A549 (cell line): ENCODE data around the gene ZFAND6. TPM values are rescaled to one million over a fixed set of nuclear protein-coding genes. Genes with fewer than 3 reads are reported as not detected.
A peak's percentile ranks its signal among the peaks of the same experiment; 100 is the strongest.
"Not testable (repeated sequence)": the region's sequence is repeated elsewhere in the genome, so short reads cannot be mapped to it uniquely, and the experiment has no call there.

Source experiments
- ATAC-seq, 2 experiments: fragments of 200-7000 bp in 1 of 2; fragments of >200 bp in 1 of 2; cut with Nextera tagmentation in 1 of 2; cut with Tn5 transposase in 1 of 2; 3 replicates each; pipeline versions ENCODE4 v1.8.0 to v1.9.1; 2018 to 2020; ENCODE audit warnings: mild to moderate bottlenecking in 1 of 2, moderate library complexity in 1 of 2
- CTCF ChIA-PET: fragments of 300-600 bp; sonication (Branson Sonifier 250); formaldehyde crosslinking; extraction: SDS; loops from one replicate; lab custom pipeline; 2021; ENCODE audit warnings: antibody characterized with exemption, inconsistent platforms; lab: Yijun Ruan, JAX
- POLR2A ChIA-PET: fragments of 350-600 bp; formaldehyde crosslinking; extraction: SDS; loops from one replicate; lab custom pipeline; 2021; ENCODE audit warnings: antibody characterized with exemption, inconsistent platforms; lab: Yijun Ruan, JAX
- DNase-seq, 2 experiments: peaks; one replicate each; pipeline versions ENCODE4 v3.0.0 to v3.0.0-alpha.2; 2011 to 2016; ENCODE audit warnings: low read depth in 1 of 2, low spot score in 1 of 2
- FAIRE-seq: peaks from 2 replicates; lab custom pipeline; 2011; peaks lifted over from hg19 to GRCh38; lab: Jason Lieb, UNC
- H3K27ac ChIP-seq, 2 experiments: fragments of >200 bp; sonication (Bioruptor Twin); formaldehyde crosslinking; 3 replicates each; pipeline ENCODE4 v1.5.1; 2016 to 2017
- H3K4me1 ChIP-seq: fragments of >200 bp; sonication (Bioruptor Twin); formaldehyde crosslinking; 3 replicates; pipeline ENCODE4 v1.6.1; 2016
- H3K4me2 ChIP-seq: fragments of >200 bp; sonication (Bioruptor Twin); formaldehyde crosslinking; 3 replicates; pipeline ENCODE4 v1.6.1; 2016
- H3K4me3 ChIP-seq: fragments of >200 bp; sonication (Bioruptor Twin); formaldehyde crosslinking; 3 replicates; pipeline ENCODE4 v1.5.1; 2016
- H3K9me3 ChIP-seq: fragments of >200 bp; sonication (Bioruptor Twin); formaldehyde crosslinking; 3 replicates; pipeline ENCODE4 v1.6.1; 2016
- CBX2 ChIP-seq: fragments of 200-600 bp; sonication (generic); IDR thresholded peaks from 2 replicates; pipeline ENCODE4 v1.6.1; 2016; ENCODE audit warnings: low read depth, mild to moderate bottlenecking, borderline replicate concordance
- CTCF ChIP-seq: fragments of >200 bp; sonication (Bioruptor Twin); formaldehyde crosslinking; IDR thresholded peaks from 3 replicates; pipeline ENCODE4 v1.5.1; 2016
- EHMT2 ChIP-seq: fragments of 200-600 bp; sonication (generic); IDR thresholded peaks from 2 replicates; pipeline ENCODE4 v1.6.1; 2016; ENCODE audit warnings: antibody characterized with exemption, low read depth, mild to moderate bottlenecking, moderate library complexity
- ELK1 ChIP-seq: fragments of 150-350 bp; IDR thresholded peaks from 2 replicates; pipeline ENCODE4 v1.6.1; 2014; ENCODE audit warnings: low read depth, mild to moderate bottlenecking, low read length
- FOSL2 ChIP-seq, 2 experiments: fragments of 450-650 bp in 1 of 2; fragments of >200 bp in 1 of 2; sonication (Bioruptor Twin) in 1 of 2; formaldehyde crosslinking; IDR thresholded peaks; 2 replicates each; pipeline versions ENCODE4 v1.5.0 to v1.6.1; 2016 to 2020; ENCODE audit warnings: mild to moderate bottlenecking in 1 of 2, moderate library complexity in 1 of 2
- FOXS1 ChIP-seq: fragments of 250-450 bp; sonication (Bioruptor Pico); IDR thresholded peaks from 2 replicates; pipeline ENCODE4 v1.5.0; 2020; ENCODE audit warnings: mild to moderate bottlenecking, moderate library complexity
- HDAC2 ChIP-seq: fragments of 200-600 bp; sonication (generic); IDR thresholded peaks from 2 replicates; pipeline ENCODE4 v1.6.1; 2016
- HEYL ChIP-seq: fragments of 250-450 bp; sonication (Bioruptor Pico); IDR thresholded peaks from 2 replicates; pipeline ENCODE4 v1.8.0; 2021; ENCODE audit warnings: mild to moderate bottlenecking, moderate library complexity
- HOXA7 ChIP-seq: fragments of 250-450 bp; sonication (Bioruptor Pico); IDR thresholded peaks from 2 replicates; pipeline ENCODE4 v1.5.0; 2020; ENCODE audit warnings: mild to moderate bottlenecking, moderate library complexity
- JUN ChIP-seq, 2 experiments: fragments of >200 bp; sonication (Bioruptor Twin); formaldehyde crosslinking; IDR thresholded peaks; 2 replicates in 1 of 2; 3 replicates in 1 of 2; pipeline ENCODE4 v1.6.1; 2016 to 2017
- KDM1A ChIP-seq: fragments of 200-600 bp; sonication (generic); IDR thresholded peaks from 2 replicates; pipeline ENCODE4 v1.6.1; 2016; ENCODE audit warnings: low read depth, mild to moderate bottlenecking
- KDM5A ChIP-seq: fragments of 200-600 bp; sonication (generic); IDR thresholded peaks from 2 replicates; pipeline ENCODE4 v1.6.1; 2016; ENCODE audit warnings: antibody characterized with exemption, mild to moderate bottlenecking
- NR3C1 ChIP-seq: fragments of >200 bp; sonication (Bioruptor Twin); formaldehyde crosslinking; IDR thresholded peaks from 3 replicates; pipeline ENCODE4 v1.6.1; 2017
- POLR2AphosphoS2 ChIP-seq: conservative IDR thresholded peaks from 2 replicates; pipeline ENCODE4 v1.6.1; 2012; ENCODE audit warnings: low read length, improper control_type of control experiment, inconsistent platforms
- RFX5 ChIP-seq: fragments of 450-650 bp; IDR thresholded peaks from 2 replicates; pipeline ENCODE4 v1.7.1; 2014; ENCODE audit warnings: antibody characterized with exemption, mild to moderate bottlenecking, moderate library complexity
- SMC3 ChIP-seq: fragments of >200 bp; sonication (Bioruptor Twin); formaldehyde crosslinking; IDR thresholded peaks from 3 replicates; pipeline ENCODE4 v1.6.1; 2018; ENCODE audit warnings: inconsistent platforms
- SREBF2 ChIP-seq: fragments of 450-650 bp; IDR thresholded peaks from 2 replicates; pipeline ENCODE4 v1.6.1; 2014; ENCODE audit warnings: mild to moderate bottlenecking, moderate library complexity
- TFCP2L1 ChIP-seq: fragments of 250-450 bp; sonication (Bioruptor Pico); IDR thresholded peaks from 2 replicates; pipeline ENCODE4 v1.5.0; 2021; ENCODE audit warnings: mild to moderate bottlenecking
- ZFP36 ChIP-seq: fragments of 450-650 bp; IDR thresholded peaks from 2 replicates; pipeline ENCODE4 v1.6.1; 2014; ENCODE audit warnings: borderline replicate concordance; ENCODE audit not compliant: partially characterized antibody
- ZNF302 ChIP-seq: fragments of 250-450 bp; sonication (Bioruptor Pico); IDR thresholded peaks from 2 replicates; pipeline ENCODE4 v1.9.0; 2021; ENCODE audit warnings: inconsistent platforms, mild to moderate bottlenecking, moderate library complexity
- WGBS: methylation state at CpG from one replicate; pipeline ENCODE4 v1.1.6; 2017; ENCODE audit errors: missing lambda C conversion rate; 5-methylcytosine and 5-hydroxymethylcytosine counted together
- polyA plus RNA-seq, 4 experiments: library from polyadenylated mRNA; depleted of rRNA in 3 of 4; stranded (reverse); fragments of >200 nt; fragmentation: RNase III in 1 of 4; extraction: RNeasy Plus Mini Kit Qiagen cat#74134 plus additional on column Dnase treatment in 1 of 4; gene quantifications; 2 replicates in 3 of 4; 3 replicates in 1 of 4; pipeline ENCODE4 v1.2.3, GENCODE V29; 2011 to 2017
- TF ChIP-seq, protein P1 (sequence below): fragments of 250-450 bp; sonication (Bioruptor Pico); IDR thresholded peaks from 2 replicates; pipeline ENCODE4 v1.5.0; 2021; ENCODE audit warnings: mild to moderate bottlenecking, moderate library complexity, borderline replicate concordance

Gene ZFAND6
- polyA plus RNA-seq, 2 of the 4 experiments (the other 2 are of a cell fraction), result 152 to 307 TPM

DNA sequence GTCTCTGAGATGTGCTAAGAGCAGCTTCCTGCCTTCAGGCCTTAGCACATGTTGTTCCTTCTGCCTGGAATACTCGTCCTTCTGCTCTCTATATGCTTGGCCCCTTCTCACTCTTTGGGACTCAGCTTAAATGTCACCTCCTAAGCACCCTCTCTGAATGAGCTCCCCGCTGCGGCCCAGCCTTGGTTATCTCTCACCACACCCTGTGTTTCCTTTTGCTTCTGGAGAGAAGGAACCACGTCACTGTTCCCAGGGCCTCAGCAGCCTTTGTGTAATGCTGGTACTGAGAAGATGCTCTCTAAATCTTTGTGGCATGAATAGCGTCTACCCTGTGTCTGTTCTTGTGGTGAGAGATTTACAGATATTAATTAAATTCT, 95.5 kb downstream of the ZFAND6 start:
- 88% methylated on average over 5 of the region's 5 CpGs for WGBS
- Histone ChIP-seq H3K4me1 (peaks cover 14% of the 10 kb centered on the region), H3K4me3 (no peak overlapping the region), H3K4me2 (no peak overlapping the region), H3K9me3 (no peaks in the 10 kb centered on the region), H3K27ac (no peak overlapping the region)
- TF ChIP-seq JUN (IDR thresholded peaks at IDR 0.05) (no peak), SREBF2 (no peak), CTCF (no peak), FOSL2 (IDR thresholded peaks at IDR 0.05) (no peak), FOSL2 (CRISPR knock-in tag; IDR thresholded peaks at IDR 0.05) (no peak), HDAC2 (no peak), ZNF302 (no peak), FOXS1 (no peak), POLR2AphosphoS2 (no peak)
- CTCF ChIA-PET, result no interaction called here
- ATAC-seq, result no peak
- DNase-seq, result no peak
- POLR2A ChIA-PET, result no interaction called here
- no peak for FAIRE-seq

GRCh38 chr15:80155378-80156175, 96.1 kb downstream of the ZFAND6 start:
- H3K9me3 ChIP-seq; FAIRE-seq; H3K4me3 ChIP-seq; ATAC-seq; POLR2A ChIA-PET; DNase-seq; H3K27ac ChIP-seq; H3K4me2 ChIP-seq; TF ChIP-seq FOSL2 (IDR thresholded peaks at IDR 0.05): not testable (repeated sequence)
- H3K4me1 ChIP-seq, result peaks cover 20% of the 10 kb centered on the region
- CTCF ChIA-PET, result interaction anchor here (1.3 kb wide), 1 partner anchor 14 kb away, joined by 3 read pairs; no protein-coding TSS in a partner anchor
- TF ChIP-seq KDM1A (peak; percentile 67; the same call in 1 of the 2 replicates), FOSL2 (CRISPR knock-in tag; IDR thresholded peaks at IDR 0.05) (peak; percentile 53)
- 85% methylated on average over 16 of the region's 16 CpGs for WGBS

DNA sequence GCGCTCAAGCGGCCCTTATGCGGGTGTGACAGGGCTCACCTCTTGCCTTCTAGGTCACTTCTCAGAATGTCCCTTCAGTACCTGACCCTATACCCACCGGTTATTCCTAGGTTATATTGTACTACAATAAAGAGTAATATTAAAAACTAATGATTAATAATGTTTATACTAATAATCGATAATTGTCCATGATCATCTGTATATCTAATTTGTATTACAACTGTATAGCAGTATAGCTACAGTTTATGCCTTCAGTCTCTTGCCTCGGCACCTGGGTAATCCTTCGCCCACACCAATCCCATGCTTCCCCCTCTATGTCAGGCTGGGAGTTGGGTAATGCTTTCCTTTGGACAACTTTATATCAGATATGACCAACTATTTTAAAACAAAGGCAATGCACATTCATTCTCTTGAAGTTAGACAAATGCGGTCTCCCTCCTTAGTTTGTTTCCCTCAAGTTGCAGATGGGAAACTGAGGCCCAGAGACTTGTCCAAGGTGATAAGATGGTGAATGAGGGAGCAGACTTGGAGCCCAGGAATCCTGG, 96.8 kb downstream of the ZFAND6 start:
- no peak for FAIRE-seq
- Histone ChIP-seq H3K9me3 (no peaks in the 10 kb centered on the region), H3K4me2 (no peak overlapping the region)
- no peak for DNase-seq
- POLR2A ChIA-PET, result interaction anchor here (0.8 kb wide), 1 partner anchor 98 kb away, joined by 5 read pairs; no protein-coding TSS in a partner anchor
- TF ChIP-seq SMC3, result no peak
- no peak for TF ChIP-seq HEYL (CRISPR knock-in tag)
- TF ChIP-seq EHMT2, result no peak
- TF ChIP-seq, protein P1, sequence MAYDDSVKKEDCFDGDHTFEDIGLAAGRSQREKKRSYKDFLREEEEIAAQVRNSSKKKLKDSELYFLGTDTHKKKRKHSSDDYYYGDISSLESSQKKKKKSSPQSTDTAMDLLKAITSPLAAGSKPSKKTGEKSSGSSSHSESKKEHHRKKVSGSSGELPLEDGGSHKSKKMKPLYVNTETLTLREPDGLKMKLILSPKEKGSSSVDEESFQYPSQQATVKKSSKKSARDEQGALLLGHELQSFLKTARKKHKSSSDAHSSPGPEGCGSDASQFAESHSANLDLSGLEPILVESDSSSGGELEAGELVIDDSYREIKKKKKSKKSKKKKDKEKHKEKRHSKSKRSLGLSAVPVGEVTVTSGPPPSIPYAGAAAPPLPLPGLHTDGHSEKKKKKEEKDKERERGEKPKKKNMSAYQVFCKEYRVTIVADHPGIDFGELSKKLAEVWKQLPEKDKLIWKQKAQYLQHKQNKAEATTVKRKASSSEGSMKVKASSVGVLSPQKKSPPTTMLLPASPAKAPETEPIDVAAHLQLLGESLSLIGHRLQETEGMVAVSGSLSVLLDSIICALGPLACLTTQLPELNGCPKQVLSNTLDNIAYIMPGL, result no peak
- TF ChIP-seq CBX2, result no peak
- TF ChIP-seq NR3C1, result no peak
- TF ChIP-seq ZFP36, result no peak
- TF ChIP-seq FOXS1, result no peak
- TF ChIP-seq ELK1, result no peak
- TF ChIP-seq RFX5, result no peak
- no peak for TF ChIP-seq KDM5A
- TF ChIP-seq HOXA7, result no peak
- no peak for TF ChIP-seq TFCP2L1 (CRISPR knock-in tag)
- TF ChIP-seq, all 56 proteins: peak for 0
- 89% methylated on average over 8 of the region's 8 CpGs for WGBS
- no peak overlapping the region for H3K4me3 ChIP-seq
- peaks cover 25% of the 10 kb centered on the region for H3K4me1 ChIP-seq
- ATAC-seq, result no peak
- CTCF ChIA-PET, result interaction anchor here (0.9 to 1.5 kb wide), 5 partner anchors 13 to 302 kb away, joined by 3 to 5 read pairs (median 3); no protein-coding TSS in a partner anchor
- H3K27ac ChIP-seq, result no peak overlapping the region
